GM19238 (cell line): ENCODE measurements around the gene OSTF1.

Source experiments
- DNase-seq: peaks from one replicate; pipeline ENCODE4 v3.0.0; 2011; ENCODE audit warnings: low spot score; ENCODE audit not compliant: insufficient read length

Gene OSTF1

GRCh38 chr9:75084081-75084672, 4.1 kb upstream of the OSTF1 start:
- no peak for DNase-seq

GRCh38 chr9:75085640-75086039, 2.7 kb upstream of the OSTF1 start:
- DNase-seq, result no peak

DNA sequence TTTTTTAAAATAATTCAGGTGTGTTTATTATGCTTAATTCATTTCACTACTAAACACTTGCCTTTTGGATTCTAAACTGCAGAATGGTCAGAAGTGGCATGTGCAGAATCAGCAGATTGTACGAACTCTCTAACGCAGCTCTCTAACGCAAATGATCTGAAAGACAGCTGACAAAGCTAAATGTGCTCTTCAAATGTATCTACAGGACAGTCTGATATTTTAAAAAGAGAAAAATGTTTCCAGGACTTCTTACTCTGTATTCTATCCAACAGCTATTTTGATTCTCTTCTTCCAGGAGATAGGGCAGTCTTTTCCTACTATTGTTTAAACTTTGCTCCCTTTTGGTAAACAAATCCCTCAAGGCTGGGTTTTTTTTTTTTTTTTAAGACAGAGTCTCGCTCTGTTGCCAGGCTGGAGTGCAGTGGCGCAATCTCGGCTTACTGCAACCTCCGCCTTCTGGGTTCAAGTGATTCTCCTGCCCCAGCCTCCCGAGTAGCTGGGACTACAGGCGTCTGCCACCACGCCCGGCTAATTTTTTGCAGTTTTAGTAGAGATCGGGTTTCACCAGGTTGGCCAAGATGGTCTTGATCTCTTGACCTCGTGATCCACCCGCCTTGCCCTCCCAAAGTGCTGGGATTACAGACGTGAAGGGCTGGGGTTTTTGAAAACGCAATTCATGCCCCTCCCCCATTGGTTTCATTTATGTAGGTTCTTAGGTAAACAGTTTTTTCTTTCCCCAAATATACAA, 1.6 kb upstream of the OSTF1 start:
- no peak for DNase-seq

- DNase-seq, result peak; percentile 19
Measured at GRCh38 chr9:75087289-75087823, 958 bp upstream of the OSTF1 start.

DNA sequence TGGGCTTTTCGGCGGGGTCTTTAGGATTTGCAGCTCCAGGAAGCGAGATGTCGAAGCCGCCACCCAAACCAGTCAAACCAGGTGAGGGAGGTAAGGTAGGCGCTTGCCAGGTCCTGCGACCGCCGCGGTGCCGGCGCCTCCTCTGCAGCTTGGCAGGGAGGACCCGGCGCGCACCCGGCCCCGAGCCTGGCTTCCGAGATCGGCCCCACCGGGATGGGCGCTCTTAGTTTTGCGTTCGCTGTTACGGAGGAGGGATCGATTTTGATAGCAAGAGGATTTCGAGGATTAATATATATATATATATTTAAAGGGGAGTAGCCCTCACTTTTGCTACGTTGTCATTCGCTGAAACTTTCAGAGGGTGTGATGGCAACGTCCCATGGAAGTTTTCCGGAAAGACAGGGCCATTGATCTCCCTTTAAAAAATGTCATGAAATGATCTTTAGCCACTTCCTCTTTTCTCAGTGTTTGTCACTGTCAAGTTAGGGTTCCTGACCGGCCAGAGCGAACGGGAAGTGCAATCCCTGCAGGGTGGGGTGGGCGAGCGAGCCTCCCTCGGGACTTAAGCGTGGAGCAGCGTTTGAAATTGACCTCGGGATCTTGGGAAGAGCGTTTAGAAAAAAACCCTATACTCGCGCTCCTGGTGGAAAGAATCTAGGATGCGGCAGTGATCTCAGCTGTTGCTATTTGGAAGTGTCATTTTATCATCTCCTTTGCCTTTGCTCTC, 495 bp downstream of the OSTF1 start:
- DNase-seq, result peak; percentile 38

DNA sequence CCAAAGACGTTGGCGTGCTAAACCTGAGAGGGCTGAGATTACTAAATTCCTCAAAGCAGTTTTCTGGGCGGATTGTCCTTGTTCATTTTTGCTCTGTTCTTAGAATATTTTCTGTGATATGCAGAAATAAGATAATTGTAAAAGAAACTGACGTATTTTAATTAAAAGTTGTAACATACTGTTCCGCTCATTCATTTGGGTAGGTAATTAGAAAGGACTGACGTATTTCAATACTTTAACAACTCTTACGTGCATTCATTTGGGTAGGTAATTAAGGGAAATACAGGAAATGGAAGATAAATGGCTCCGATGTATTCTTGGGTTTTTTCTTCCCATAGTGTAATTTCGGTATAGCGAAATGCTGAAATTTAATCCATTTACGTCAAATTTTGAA, 1.1 kb downstream of the OSTF1 start:
- DNase-seq, result no peak

DNA sequence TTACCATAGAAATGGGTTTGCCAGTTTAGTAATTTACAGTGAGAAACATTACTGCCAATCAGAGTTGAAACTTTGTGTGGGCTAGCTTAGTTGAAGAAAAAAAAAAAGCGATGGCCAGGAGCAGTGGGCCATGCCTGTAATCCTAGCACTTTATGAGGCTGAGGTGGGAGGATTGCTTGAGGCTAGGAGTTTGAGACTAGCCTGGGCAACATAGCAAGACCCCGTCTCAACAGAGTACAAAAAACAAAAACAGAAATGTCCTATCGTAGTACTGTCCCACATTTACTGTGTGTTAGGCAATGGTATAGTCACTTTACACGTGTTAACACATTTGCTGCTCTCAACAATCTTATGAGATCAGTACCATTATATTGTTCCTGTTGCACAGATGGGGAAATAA, 2.3 kb downstream of the OSTF1 start:
- no peak for DNase-seq

DNA sequence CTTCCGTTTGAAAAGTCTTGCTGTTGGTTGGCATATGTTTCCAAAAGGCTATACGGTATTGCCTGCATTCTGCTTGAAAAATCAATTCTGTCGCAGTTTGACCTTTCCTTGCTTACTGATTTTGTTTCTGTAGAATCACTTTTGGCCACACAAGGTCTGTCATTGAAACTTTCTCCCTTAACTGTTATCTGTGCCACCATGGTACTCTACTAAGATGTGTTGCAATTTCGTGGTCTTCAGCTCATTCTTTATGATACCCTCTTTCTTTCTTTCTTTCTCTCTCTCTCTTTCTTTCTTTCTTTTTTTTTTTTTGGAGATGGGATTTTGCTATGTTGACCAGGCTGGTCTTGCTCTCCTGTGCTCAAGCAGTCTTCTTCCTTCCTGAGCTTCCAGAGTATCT, 4.5 kb downstream of the OSTF1 start:
- DNase-seq, result no peak

GRCh38 chr9:75096796-75097195, 8.5 kb downstream of the OSTF1 start:
- DNase-seq, result no peak

DNA sequence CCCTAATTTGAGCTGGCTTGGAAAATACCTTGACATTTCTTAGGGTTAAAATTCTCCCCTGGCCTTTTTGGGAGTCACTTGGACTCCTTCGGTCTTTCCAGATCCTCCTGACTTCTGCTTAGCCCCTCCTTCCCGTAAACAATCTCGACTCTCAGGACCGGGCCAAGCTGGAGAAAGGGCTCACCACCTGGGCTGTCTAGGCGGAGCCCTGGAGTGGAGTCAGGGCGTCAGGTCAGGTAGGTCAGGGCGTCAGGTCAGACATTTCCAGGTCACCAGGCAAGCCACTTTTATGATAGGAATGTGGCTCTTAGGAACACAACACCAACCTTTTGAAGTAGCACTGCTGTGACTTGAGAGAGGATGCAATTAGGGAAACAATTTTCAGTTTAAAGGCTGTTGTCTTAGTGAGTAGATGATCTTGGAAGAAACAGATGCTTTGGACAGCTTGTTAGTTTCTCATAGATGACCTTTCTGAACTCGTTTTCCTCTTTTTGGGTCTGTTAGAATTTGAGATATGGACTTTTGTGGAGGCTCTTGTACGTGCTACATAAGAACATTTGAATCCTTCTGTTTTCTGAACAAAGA, 12.8 kb downstream of the OSTF1 start:
- DNase-seq, result no peak

- DNase-seq, result no peak
Measured at GRCh38 chr9:75102177-75102790, 14.0 kb downstream of the OSTF1 start.

GRCh38 chr9:75104607-75105006, 16.3 kb downstream of the OSTF1 start:
- no peak for DNase-seq

DNA sequence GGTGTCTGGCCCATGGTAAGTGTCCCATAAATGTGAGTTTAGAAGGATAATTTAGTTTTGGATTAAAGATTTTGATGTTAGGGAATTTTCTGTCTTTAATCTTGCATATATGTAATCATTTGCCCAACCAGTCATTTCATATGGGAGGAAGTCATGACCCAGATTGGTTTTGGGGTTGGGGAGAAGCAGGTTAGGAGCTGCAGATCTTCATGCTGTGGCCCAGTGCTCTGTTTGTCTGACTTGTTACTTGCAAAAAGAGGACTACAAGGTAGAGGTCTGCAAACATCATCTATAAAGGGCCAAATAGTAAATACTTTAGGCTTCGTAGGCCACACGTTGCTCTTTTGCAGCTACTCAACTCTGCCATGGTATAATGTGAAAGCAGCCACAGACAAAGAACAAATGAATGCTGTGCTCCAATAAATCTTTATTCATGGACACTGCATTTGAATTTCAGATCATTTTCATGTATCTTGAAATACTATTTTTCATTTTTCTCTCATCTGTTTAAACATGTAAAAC, 16.8 kb downstream of the OSTF1 start:
- DNase-seq, result no peak

DNA sequence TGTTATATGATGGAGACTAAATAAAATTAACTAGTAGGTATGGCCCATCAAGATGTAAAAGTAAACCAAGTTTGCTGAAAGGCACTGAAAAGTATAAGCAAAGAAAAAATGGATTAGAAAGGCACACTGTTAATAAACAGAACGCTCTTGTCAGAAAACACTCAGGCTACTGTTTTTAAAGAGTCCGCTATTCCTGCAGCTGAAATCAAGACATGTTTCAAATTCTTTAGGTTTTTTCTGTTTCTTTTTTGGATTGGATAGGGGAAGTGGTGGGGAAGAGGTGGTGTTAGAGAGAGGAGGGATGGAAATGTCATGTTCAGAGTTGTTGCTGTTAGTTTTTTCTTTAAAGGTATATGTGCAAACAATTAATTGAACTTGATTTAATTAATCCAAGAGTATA, 17.5 kb downstream of the OSTF1 start:
- DNase-seq, result no peak

DNA sequence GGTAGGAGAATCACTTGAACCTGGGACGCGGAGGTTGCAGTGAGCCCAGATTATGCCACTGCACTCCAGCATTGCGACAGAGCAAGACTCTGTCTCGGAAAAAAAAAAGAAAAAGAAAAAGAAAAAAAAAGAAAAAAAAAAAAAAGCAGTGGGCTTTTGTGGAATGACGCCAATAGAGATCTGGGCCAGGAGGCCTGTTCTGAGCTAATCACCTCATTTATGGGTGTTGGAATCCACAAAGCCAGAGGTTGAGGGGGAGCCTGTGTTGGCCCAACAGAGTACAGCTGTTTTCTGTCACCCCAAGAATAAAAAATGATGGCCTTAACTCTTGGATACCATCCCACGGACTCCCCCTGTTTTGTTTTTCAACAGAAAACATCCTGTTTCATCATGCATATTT, 18.5 kb downstream of the OSTF1 start:
- DNase-seq, result no peak

DNA sequence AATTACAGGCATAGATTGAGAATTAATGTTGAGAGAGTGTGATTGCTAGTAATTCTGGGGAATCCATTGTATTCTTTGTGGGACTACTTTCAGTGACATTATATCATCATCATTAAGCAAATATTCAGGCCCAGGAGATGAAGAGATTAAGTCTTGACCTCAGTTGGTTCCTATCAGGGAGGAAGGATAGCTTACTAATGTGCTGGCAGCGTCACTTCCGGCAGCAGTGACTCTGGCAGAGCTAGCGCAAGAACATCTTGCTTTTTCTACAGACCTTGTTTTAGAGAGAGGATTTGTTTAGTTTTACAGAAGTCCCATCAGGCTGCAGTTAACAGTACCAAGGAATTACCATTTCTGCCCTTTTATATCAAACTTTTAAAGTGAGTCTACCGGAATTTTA, 20.3 kb downstream of the OSTF1 start:
- no peak for DNase-seq

- no peak for DNase-seq
Measured at GRCh38 chr9:75109210-75109839, 21.0 kb downstream of the OSTF1 start.

DNA sequence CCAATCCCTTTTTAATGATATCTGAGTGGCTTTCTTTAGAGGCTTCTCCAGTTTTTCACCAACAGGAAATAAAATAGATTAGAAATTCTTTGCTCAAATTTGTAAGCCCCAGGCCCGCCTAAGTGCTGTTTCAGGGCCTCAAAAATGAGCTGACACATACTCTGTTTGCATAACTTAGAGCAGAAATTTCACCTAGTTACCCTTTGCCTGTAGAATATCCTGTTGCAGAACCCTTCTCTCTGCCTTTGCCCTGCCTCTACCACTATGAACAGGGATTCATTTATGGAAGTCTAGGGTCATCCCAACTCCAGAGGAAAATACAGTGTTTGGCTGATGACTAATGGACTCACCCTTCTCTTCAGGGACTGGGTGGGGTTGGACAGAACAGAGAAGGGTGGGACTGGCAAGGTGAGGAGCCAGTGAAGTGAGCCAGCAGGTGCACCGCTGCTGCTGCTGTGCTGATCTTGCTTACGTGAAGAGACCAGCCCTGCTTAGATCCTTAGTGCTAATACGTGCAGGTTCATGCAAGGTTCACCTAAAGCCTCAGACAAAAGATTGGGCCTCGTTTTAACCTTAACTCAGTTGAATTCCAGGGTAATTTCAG, 22.8 kb downstream of the OSTF1 start:
- DNase-seq, result no peak

DNA sequence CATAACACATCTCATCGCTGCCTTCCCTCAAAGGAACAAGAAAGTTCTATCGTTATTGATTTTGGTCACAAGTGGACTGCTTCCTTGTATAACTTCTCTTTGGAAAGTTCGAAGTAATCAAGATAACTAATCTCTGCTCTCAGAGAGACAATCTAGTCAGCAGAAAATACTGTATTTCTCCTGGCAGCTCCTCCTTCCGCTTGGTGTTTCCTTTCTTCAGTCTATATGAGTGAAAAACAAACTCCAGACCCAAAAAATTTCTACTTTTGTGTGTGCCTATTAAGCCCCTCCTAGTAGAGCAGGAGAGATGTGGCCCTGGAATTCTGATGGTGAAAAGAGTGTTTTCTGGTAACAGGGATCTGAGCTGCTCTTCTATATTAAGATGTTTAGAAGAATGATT, 24.5 kb downstream of the OSTF1 start:
- DNase-seq, result no peak

DNA sequence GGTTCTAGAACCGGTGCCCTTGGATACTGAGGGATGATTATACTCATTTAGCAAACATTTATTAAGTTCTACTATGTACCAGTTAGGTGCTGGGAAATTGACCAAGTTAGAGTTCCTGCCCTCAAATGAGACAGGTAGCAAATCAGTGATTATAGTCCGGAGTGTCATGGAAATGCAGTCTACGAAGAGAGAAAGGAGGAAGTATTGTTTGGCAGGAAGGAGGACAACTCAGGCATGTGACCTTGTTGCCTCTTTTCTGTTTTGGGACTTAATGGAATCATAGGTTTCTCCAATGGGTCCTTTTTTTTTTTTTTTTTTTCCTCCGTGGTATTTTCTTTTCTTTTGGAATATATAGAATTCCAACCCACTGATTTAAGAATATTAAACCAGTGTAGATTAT, 28.0 kb downstream of the OSTF1 start:
- DNase-seq, result no peak

GRCh38 chr9:75117564-75117963, 29.2 kb downstream of the OSTF1 start:
- DNase-seq, result no peak
